Nephron progenitor cell (in vitro differentiated cells): ENCODE measurements around the gene LRRC7.

ENCODE experiments used
- DNase-seq: peaks from one replicate; pipeline ENCODE4 v3.0.0; 2021
- H3K27ac Mint-ChIP-seq: 2 replicates; pipeline ENCODE4 v1.8.0; 2021; ENCODE audit warnings: mild to moderate bottlenecking, moderate library complexity, mixed read lengths
- H3K27me3 Mint-ChIP-seq: 2 replicates; pipeline ENCODE4 v1.8.0; 2021; ENCODE audit warnings: mild to moderate bottlenecking, low read depth, mixed read lengths; ENCODE audit not compliant: poor library complexity
- H3K36me3 Mint-ChIP-seq: 2 replicates; pipeline ENCODE4 v1.8.0; 2021; ENCODE audit warnings: low read depth, mixed read lengths
- H3K4me1 Mint-ChIP-seq: 2 replicates; pipeline ENCODE4 v1.8.0; 2021; ENCODE audit warnings: mixed read lengths
- H3K4me3 Mint-ChIP-seq: 2 replicates; pipeline ENCODE4 v1.8.0; 2021; ENCODE audit warnings: mild to moderate bottlenecking, moderate library complexity, mixed read lengths
- H3K9me3 Mint-ChIP-seq: 2 replicates; pipeline ENCODE4 v1.8.0; 2021; ENCODE audit warnings: mild to moderate bottlenecking, moderate library complexity, mixed read lengths
- TF ChIP-seq, protein P1 (sequence below): fragments of 200-600 bp; sonication (generic); IDR thresholded peaks from 2 replicates; pipeline ENCODE4 v1.5.0; 2021; ENCODE audit warnings: antibody characterized with exemption

The LRRC7 gene

DNA sequence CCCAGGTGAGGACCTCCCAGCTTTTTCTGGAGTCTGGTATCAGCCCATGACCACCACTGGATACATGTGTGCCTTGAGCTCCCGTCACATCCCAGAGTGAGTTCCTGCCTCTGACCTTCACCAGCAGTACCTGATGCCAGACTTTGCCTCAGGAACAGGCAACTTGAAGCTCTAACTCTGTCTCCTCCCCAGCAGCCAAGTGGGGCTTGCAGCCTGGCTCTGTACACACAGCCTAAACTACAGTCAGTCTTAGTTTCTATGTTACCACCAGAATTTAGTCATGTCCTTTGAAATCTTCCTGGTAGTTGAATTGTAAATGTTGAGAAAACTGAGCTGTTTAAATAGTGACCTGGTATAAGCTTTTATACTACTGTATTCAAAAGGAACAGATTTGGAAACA, 431.1 kb downstream of the LRRC7 start:
- Mint-ChIP-seq H3K9me3 (peaks cover 4% of the 10 kb centered on the region), H3K27ac (no peak overlapping the region), H3K4me3 (no peak overlapping the region), H3K4me1 (no peaks in the 10 kb centered on the region), H3K27me3 (no peaks in the 10 kb centered on the region), H3K36me3 (no peaks in the 10 kb centered on the region)
- no peak for DNase-seq
- TF ChIP-seq, protein P1, sequence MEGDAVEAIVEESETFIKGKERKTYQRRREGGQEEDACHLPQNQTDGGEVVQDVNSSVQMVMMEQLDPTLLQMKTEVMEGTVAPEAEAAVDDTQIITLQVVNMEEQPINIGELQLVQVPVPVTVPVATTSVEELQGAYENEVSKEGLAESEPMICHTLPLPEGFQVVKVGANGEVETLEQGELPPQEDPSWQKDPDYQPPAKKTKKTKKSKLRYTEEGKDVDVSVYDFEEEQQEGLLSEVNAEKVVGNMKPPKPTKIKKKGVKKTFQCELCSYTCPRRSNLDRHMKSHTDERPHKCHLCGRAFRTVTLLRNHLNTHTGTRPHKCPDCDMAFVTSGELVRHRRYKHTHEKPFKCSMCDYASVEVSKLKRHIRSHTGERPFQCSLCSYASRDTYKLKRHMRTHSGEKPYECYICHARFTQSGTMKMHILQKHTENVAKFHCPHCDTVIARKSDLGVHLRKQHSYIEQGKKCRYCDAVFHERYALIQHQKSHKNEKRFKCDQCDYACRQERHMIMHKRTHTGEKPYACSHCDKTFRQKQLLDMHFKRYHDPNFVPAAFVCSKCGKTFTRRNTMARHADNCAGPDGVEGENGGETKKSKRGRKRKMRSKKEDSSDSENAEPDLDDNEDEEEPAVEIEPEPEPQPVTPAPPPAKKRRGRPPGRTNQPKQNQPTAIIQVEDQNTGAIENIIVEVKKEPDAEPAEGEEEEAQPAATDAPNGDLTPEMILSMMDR = no peak

DNA sequence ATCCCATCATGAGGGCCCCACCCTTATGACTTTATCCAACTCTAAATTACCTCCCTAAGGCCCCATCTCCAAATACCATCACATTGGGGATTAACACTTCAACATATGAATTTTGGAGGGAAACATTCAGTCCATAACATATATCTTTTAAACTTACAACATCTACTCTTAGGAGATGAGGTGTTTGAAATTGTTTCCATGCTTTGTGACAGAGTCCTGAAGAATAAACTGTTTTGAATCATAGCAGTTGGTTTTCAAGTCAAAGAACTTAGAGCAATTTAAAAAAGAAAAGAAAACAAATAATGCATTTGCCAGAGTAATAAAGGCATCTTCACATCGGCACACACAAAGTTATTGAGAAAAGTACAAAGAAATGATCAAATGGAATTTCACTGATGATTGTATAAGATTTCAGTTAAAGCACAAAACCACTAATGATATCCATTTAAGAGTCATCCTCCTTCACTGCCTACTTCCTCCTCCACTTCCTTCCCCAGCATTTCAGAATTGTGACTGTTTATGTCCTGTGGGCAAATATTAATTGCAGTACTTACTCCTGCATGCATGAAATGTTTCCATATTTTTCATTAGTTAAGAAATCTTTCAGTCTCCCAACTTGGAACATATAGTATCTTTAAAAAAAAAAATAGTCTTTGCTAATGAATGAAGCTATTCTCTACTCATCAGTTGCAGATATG, 435.6 kb downstream of the LRRC7 start:
- Mint-ChIP-seq H3K27me3 (no peaks in the 10 kb centered on the region), H3K27ac (no peak overlapping the region), H3K9me3 (no peaks in the 10 kb centered on the region), H3K4me1 (no peaks in the 10 kb centered on the region), H3K4me3 (no peak overlapping the region), H3K36me3 (no peaks in the 10 kb centered on the region)
- TF ChIP-seq, protein P1 = no peak
- DNase-seq = no peak

DNA sequence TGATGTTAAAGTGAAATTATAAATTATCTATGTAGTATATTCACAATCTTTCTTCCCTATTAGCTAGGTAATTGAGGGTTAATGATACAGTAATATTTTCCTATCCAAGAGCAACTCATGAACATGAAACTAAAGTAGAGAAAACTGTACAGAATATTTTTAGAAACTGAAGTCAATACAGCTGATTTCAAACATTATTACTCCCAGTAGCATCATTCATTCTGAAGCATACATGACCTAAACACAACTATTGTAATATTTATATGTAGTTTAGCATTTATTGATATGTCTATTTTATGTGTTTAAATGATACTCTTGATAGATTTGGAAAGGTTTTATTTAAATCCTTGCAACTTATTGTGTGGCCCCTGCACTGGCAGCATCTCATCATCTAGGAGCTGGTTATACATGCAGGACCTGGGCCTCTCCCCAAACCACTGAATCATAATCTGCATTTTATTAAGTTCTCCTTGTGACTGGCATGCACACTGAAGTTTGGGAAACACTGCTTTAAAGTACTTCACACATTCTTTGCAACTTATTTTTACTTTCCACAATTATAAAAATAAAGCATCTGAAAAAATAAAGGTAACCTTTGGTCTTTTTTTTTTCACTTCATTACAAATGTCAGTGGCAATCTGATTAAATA, 437.8 kb downstream of the LRRC7 start:
- no peak for DNase-seq
- TF ChIP-seq, protein P1 = no peak
- Mint-ChIP-seq H3K27ac (no peak overlapping the region), H3K9me3 (no peaks in the 10 kb centered on the region), H3K36me3 (no peaks in the 10 kb centered on the region), H3K4me3 (no peak overlapping the region), H3K27me3 (no peaks in the 10 kb centered on the region), H3K4me1 (no peaks in the 10 kb centered on the region)

DNA sequence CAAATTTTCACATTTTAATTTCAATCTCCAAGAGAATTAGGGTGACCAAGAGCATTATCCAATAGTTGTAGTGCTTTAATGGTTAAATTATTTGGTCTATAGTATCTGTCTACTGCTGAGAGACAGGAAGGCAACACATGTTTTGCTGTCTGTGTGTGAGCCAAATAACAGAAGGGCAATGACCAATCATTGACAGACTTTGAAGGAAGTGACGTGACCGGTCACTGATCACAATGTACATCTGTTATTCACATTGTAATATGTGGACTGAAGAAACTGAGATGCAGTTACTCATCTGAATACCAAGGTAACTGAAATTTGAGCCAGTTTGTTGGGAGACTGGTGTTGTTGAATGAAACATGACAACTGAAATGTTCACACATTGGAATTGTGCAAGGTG, 440.9 kb downstream of the LRRC7 start:
- H3K36me3 Mint-ChIP-seq = no peaks in the 10 kb centered on the region
- no peak for DNase-seq
- H3K27ac Mint-ChIP-seq = no peak overlapping the region
- no peak overlapping the region for H3K4me3 Mint-ChIP-seq
- no peaks in the 10 kb centered on the region for H3K4me1 Mint-ChIP-seq
- no peaks in the 10 kb centered on the region for H3K9me3 Mint-ChIP-seq
- TF ChIP-seq, protein P1 = no peak
- no peaks in the 10 kb centered on the region for H3K27me3 Mint-ChIP-seq

DNA sequence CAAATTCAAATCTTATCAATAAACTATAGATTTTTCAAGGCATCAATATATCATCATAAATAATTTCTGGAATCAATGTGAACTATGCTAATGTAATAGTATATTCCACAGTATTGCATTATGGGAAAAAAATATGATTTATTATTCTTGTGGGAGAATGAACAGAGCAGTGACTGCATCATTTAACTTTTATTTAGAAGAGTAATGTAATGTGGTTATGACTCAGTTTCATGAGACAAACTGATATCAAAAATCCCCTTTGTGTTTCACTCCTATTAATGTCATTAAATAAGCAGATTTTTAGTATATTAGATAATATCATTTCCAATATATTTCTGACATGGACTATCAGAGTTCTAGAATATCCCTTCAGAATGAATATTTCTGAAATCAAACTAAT, 450.0 kb downstream of the LRRC7 start:
- DNase-seq = no peak
- Mint-ChIP-seq H3K27ac (no peak overlapping the region), H3K36me3 (no peaks in the 10 kb centered on the region), H3K4me3 (no peak overlapping the region), H3K9me3 (no peaks in the 10 kb centered on the region), H3K4me1 (no peaks in the 10 kb centered on the region), H3K27me3 (no peaks in the 10 kb centered on the region)
- TF ChIP-seq, protein P1 = no peak

DNA sequence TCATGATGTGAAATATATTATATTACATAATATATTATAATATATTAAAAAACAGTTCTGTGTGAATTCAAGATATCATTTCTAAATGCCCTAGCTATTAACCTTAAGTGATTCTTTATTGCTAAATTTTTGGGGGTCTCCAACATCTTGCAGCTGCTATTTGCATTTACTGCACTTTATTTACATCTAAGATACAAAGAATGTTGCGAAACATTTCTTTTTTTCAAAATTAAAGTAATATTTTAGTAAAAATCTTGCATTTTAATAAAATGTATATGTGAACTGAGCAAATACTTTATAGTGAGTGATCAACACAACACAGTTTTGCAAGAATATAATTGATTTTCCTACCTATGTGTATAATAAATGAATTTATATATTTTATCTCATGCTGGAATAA, 456.6 kb downstream of the LRRC7 start:
- no peak overlapping the region for H3K27ac Mint-ChIP-seq
- H3K4me3 Mint-ChIP-seq = no peak overlapping the region
- no peak for DNase-seq
- TF ChIP-seq, protein P1 = no peak
- H3K9me3 Mint-ChIP-seq = no peaks in the 10 kb centered on the region
- no peaks in the 10 kb centered on the region for H3K36me3 Mint-ChIP-seq
- no peaks in the 10 kb centered on the region for H3K4me1 Mint-ChIP-seq
- H3K27me3 Mint-ChIP-seq = no peaks in the 10 kb centered on the region
